Measurements from ENCODE around the gene GFI1B. TPM values are rescaled to one million over a fixed set of nuclear protein-coding genes. Genes with fewer than 3 reads are reported as not detected.
"Not testable (repeated sequence)": the region's sequence is repeated elsewhere in the genome, so short reads cannot be mapped to it uniquely, and the experiment has no call there.

Gene GFI1B
- polyA plus RNA-seq, 10 donors: 0.24 to 0.69 (median 0.54) TPM

- DNase-seq: no peak
These were observed 12.3 kb downstream of the GFI1B start for GRCh38 chr9:132990781-132991180.

- DNase-seq: no peak
These were observed 13.1 kb downstream of the GFI1B start for GRCh38 chr9:132991351-132992300.

GRCh38 chr9:132993511-132993939, 15.0 kb downstream of the GFI1B start:
- DNase-seq: no peak

DNA sequence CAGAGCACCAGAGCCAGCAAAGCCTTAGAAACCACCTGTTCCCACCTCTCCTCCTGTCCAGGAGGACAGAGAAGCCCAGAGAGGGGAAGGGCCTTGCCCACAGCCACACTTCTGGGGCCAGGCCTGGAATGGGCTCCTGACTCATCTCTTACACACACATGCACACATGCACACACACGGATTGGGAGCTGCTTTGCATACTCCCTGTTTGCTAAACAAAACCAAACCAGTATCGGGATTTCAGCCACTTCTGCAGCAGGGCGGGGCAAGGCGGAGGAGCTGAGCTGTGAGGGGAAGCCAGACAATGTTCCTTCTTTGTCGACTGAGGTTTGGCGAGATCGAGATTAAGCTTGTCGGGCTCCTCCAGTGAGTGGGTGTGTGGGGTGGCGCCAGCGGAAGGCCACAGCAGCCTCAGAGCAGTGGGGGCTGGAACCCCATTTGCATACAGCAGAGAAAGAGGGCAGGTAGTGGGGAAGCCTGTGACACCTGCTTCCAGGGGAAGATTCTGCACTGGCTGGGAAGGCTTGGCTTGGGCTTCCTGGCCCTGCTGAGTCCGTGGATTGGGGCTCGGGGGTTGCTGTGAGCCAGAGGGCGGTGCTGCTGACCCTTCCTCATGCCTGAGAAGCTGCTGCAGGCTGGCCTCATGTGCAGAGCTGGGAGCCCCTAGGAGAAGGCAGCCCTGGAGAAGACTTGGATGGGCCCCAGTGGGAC, 16.1 kb downstream of the GFI1B start:
- DNase-seq: no peak

DNA sequence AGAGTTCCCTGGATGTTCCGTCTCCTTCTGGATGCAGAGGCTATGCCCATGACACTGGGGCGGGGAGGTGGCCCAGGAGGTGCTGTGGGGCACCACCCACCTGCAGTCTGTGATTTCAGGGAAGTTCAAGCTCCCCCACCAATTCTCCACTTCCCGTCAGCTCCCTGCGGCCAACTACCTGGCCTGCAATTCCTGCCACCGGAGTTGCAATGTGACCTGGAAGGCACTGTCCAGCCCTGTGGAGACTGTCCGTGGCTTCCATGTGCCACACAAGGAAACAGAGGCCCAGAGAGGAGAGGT, 16.6 kb downstream of the GFI1B start:
- DNase-seq: no peak

DNA sequence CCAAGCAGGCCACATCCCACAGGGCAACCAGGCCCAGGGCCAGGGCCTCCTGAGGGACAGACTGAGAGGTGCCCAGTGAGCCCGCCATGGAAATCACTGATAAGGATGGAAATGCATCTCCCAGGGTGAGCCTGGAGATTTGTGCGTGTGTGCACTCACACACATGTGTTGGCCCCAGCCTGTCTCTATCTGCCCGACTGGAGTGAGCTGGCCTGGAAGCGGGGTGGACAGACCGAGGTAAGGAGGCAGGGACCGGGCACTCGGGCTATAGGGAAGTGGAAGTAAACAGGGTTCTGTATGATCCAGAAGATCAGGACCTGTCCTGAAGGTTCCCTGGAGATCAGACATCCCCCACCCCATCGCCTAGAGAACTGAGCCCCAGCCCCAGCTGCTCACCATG, 17.4 kb downstream of the GFI1B start:
- DNase-seq: no peak

DNA sequence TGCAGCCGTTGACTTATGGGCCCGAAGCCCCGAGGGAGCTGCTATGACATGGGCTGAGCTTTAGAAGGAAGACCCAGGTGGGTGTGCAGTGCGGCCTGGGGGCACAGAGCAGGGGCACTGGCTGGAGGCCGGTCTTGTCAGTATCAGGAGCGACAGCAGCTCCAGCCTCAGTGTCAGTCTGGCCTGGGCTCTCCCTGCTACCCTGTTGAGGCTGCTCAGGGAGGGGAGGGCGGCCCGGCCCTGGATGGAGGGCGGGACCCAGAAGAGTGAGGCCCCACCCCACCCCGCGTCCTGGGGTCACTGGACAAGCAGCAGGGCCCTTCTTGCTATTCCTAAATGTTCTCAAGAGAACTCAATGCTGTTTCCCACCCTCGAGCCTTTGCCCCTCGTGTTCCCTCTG, 18.0 kb downstream of the GFI1B start:
- no peak for DNase-seq

DNA sequence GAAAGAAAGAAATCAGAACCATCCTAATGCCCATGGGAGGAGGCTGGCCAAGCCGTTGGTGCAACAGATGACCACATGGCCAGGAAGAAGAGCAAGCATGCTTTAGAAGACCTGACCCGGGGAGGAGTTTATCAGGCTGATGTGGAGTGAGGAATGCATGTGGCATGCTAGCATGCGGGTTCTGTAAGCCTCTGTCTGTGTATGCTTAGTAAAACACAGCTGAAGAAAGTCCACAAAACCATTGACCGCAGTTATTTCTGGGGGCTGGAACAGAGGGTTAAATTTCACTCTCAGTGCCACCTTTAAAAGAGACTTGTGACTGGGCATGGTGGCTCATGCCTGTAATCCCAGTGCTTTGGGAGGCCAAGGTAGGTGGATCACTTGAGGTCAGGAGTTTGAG, 19.1 kb downstream of the GFI1B start:
- no peak for DNase-seq

DNA sequence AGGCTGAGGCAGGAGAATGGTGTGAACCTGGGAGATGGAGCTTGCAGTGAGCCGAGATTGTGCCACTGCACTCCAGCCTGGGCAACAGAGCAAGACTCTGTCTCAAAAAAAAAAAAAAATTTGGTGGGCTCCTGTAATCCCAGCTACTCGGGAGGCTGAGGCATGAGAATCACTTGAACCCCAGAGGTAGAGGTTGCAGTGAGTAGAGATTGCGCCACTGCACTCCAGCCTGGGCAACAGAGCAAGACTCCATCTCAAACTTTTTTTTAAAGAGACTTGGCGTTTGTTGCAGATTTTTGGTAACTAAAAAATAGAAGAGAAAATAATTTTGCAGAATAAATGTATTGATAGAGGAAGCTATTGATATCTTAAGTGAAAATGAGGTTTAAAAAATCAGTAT, 19.7 kb downstream of the GFI1B start:
- DNase-seq: not testable (repeated sequence)

GRCh38 chr9:132998831-132999635, 20.5 kb downstream of the GFI1B start:
- DNase-seq: no peak

DNA sequence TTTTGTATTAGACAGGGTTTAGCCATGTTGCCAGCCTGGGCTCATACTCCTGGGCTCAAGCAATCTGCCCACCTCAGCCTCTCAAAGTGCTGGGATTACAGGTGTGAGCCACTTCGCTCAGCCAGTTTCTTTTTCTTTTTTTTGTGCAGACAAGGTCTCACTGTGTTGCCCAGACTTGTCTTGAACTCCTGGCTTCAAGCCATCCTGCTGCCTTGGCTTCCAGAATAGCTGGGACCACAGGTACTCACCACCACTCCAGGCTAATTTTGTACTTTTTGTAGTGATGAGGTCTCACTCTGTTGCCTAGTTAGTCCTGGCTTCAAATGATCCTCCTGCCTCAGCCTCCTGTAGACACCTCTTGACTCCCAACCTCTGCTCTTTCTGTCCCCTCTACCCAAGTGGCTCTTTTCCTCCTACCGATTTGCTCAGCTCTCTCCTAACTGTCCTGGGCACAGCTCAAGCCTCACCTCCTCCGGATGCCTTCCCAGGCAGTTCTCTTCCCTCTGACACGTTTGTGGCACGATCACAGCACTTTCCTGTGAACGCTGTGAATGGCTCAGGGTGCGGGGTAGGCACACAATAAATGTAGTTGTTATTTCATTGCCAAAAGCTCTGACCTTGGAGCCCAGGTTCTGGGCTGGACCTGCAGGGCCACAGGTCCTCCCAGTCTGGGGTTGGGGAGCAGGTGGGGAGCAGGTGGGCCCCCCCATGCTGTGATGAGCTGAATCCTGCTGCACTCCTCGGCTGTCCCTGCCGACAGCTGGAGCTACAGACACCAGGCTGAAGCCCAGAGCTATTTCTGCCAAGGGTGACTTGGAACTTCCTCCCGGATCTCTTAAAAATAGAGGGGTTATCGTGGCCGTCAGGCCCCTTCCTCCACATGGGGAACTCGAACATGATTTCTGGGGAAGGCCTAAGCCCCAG, 23.9 kb downstream of the GFI1B start:
- no peak for DNase-seq

- DNase-seq: no peak
These were observed 24.6 kb downstream of the GFI1B start for GRCh38 chr9:133003071-133003461.

- DNase-seq: no peak
These were observed 25.2 kb downstream of the GFI1B start for GRCh38 chr9:133003671-133004090.

DNA sequence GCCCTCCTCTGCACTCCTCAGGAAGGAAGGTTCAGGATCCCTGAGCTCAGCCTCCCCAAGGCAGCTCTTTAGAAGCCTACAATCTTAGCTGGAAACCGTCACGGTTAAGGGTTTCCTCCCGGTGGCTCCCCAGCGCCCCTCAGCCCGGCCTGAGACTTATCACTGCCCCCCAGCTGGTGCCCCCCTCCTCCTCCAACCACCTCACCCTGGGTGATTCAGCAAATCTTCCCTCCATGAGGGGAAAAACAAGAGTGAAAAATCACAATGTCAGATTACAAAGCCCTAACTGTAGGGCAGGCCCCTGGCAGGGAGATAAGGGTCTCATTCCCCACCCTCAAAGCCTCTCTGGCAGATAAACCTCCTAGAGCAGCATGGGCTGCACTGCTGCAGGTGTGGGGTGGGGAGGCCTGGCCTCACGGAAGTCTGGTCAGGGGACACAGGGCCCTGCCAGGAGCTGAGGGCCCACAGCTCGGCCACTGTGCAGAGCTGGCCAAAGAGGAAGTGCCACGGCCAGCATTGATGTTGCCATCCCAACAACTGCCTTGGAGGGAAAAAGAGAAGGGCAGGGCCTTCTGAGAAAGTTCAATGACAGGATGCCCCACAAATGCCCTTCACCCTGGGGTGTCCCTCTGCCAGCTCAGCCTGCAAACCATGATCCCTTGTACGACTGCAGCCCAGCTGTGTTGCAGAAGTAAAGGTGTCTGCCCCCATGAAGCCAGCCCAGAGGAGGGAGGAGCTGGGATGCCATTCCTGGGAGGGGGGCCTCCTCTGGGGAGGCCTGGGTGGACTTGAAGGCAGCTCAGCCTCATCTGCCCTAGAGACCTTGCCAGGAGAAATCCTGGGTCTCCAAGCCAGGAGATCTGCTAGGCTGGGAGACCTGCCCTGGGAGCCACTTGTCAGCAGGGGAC, 25.9 kb downstream of the GFI1B start:
- no peak for DNase-seq

DNA sequence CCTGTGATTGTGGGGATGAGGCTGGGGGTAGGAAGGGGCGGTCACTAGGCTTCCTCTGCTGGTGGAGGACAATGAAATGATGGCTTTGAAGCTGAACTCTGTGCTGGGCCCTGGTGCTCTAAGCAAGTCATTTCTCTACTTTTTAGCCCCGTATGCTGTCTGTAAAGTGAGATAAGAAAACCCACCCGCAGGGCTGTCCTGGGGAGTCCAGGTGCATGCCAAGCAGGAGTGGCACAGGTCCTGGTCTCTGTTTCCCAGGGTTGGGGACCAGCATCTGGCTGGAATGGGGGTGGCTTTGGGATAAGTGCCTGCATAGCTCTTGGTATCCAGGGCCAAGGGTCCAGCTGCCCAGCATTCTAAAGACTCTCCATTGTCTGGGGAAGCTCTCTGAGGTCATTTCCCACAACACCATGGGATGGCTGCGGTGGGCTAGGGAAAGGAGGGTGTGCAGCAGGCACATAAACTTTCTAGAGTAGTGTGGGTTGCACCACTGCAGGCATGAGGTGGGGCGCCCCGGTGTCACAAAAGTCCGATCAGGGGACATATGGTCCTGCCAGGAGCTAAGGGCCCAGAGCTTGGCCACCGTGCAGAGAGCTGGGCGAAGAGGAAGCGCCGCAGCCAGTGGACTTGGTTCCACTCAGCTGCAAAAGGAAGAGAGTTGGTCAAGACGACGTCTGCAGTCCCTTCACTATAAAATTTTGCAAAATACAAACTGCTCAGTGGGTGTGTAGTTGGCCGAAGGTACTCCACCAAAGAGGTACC, 26.7 kb downstream of the GFI1B start:
- DNase-seq: no peak

DNA sequence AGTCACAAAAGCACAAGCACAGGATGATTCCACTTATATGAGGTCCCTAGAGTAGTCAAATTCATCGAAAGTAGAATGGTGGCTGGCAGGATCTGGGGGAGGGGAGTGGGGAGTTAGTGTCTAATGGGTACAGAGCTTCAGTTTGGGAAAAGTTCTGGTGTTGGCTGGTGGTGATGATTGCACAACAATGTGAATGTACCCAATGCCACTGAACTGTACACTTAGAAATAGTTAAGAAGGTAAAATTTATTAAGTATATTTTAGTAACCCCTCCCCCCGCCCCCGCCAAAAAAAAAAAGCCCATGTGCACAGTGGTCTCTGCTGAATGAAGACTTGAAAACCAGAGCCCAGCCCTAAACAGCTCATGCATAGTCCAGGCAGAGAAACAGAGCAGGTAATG, 27.5 kb downstream of the GFI1B start:
- DNase-seq: no peak

- DNase-seq: no peak
These were observed 28.3 kb downstream of the GFI1B start for GRCh38 chr9:133006731-133007352.

GRCh38 chr9:133008406-133008805, 29.9 kb downstream of the GFI1B start:
- no peak for DNase-seq

GRCh38 chr9:133008824-133009223, 30.3 kb downstream of the GFI1B start:
- DNase-seq: no peak
